H1 (cell line): Measurements from ENCODE around the gene SPDYE1. TPM values are rescaled to one million over a fixed set of nuclear protein-coding genes. Genes with fewer than 3 reads are reported as not detected.
"Not testable (repeated sequence)": the region's sequence is repeated elsewhere in the genome, so short reads cannot be mapped to it uniquely, and the experiment has no call there.

Source experiments
- CTCF ChIA-PET: fragments of 300-600 bp; sonication (Branson Sonifier 250); formaldehyde crosslinking; loops from one replicate; lab custom pipeline; 2021; ENCODE audit not compliant: partially characterized antibody; lab: Charles Lee
- POLR2A ChIA-PET: fragments of 300-600 bp; sonication (Branson Sonifier 250); formaldehyde crosslinking; loops from one replicate; lab custom pipeline; 2021; ENCODE audit warnings: inconsistent platforms; ENCODE audit not compliant: partially characterized antibody; lab: Charles Lee
- DNase-seq, 2 experiments: peaks; one replicate each; pipeline versions ENCODE4 v3.0.0 to v3.0.0-alpha.2; 2010 to 2022; ENCODE audit warnings: low spot score in 2 of 2, low read depth in 1 of 2, mixed read lengths in 1 of 2
- FAIRE-seq: peaks from 2 replicates; lab custom pipeline; 2011; peaks lifted over from hg19 to GRCh38; lab: Jason Lieb, UNC
- H2AFZ ChIP-seq: 2 replicates; pipeline ENCODE4 v1.8.1; 2012; ENCODE audit warnings: low read length, inconsistent platforms
- H2AK5ac ChIP-seq: 2 replicates; pipeline ENCODE4 v1.6.1; 2013; ENCODE audit warnings: low read depth, low read length
- H2BK120ac ChIP-seq: replicated peaks from 2 replicates; pipeline ENCODE3; 2013; ENCODE audit warnings: low read depth, low read length, inconsistent platforms
- H2BK12ac ChIP-seq: 2 replicates; pipeline ENCODE4 v1.6.1; 2013; ENCODE audit warnings: low read depth, low read length
- H2BK15ac ChIP-seq: 2 replicates; pipeline ENCODE4 v1.6.1; 2013; ENCODE audit warnings: low read length
- H2BK20ac ChIP-seq: 2 replicates; pipeline ENCODE4 v1.6.1; 2013; ENCODE audit warnings: low read length
- H2BK5ac ChIP-seq: 2 replicates; pipeline ENCODE4 v1.6.1; 2013; ENCODE audit warnings: low read depth, low read length
- H3K14ac ChIP-seq: 2 replicates; pipeline ENCODE4 v1.6.1; 2013; ENCODE audit warnings: inconsistent platforms; ENCODE audit not compliant: insufficient read length
- H3K18ac ChIP-seq: 2 replicates; pipeline ENCODE4 v1.6.1; 2013; ENCODE audit warnings: low read length; ENCODE audit errors: extremely low read depth
- H3K23ac ChIP-seq: 2 replicates; pipeline ENCODE4 v1.6.1; 2013; ENCODE audit warnings: inconsistent platforms; ENCODE audit not compliant: insufficient read length
- H3K23me2 ChIP-seq: 2 replicates; pipeline ENCODE4 v1.6.1; 2013; ENCODE audit warnings: low read depth, low read length
- H3K27ac ChIP-seq: 2 replicates; pipeline ENCODE4 v1.6.1; 2011; ENCODE audit warnings: low read depth, low read length, inconsistent platforms
- H3K27me3 ChIP-seq, 4 experiments: replicated peaks in 1 of 4; 1 replicate in 1 of 4; 2 replicates in 3 of 4; pipeline versions ENCODE4 v1.6.1 to v1.8.1; 2011 to 2013; ENCODE audit warnings: low read length in 3 of 4, mild to moderate bottlenecking in 3 of 4, inconsistent platforms in 2 of 4, mixed read lengths in 2 of 4, moderate library complexity in 1 of 4; ENCODE audit not compliant: control insufficient read depth in 3 of 4, insufficient read depth in 3 of 4; ENCODE audit errors: extremely low read depth in 1 of 4
- H3K36me3 ChIP-seq, 4 experiments: 2 replicates each; pipeline versions ENCODE4 v1.6.1 to v1.8.1; 2011 to 2013; ENCODE audit warnings: mild to moderate bottlenecking in 4 of 4, low read length in 3 of 4, moderate library complexity in 2 of 4, control low read depth in 1 of 4, inconsistent platforms in 1 of 4; ENCODE audit not compliant: insufficient read depth in 4 of 4, control insufficient read depth in 2 of 4
- H3K4ac ChIP-seq: replicated peaks from 2 replicates; pipeline ENCODE3; 2013; ENCODE audit warnings: low read length, low read depth, mixed read lengths, inconsistent platforms; ENCODE audit not compliant: insufficient read length
- H3K4me1 ChIP-seq, 4 experiments: replicated peaks in 1 of 4; 1 replicate in 1 of 4; 2 replicates in 3 of 4; pipeline versions ENCODE4 v1.6.1 to v1.8.1; 2011 to 2013; ENCODE audit warnings: low read length in 3 of 4, inconsistent platforms in 2 of 4, mixed read lengths in 1 of 4; ENCODE audit not compliant: insufficient read depth in 4 of 4, control insufficient read depth in 3 of 4
- H3K4me2 ChIP-seq, 2 experiments: 2 replicates each; pipeline versions ENCODE4 v1.6.1 to v1.8.1; 2011 to 2013; ENCODE audit warnings: low read depth in 2 of 2, low read length in 2 of 2, control low read depth in 1 of 2, inconsistent platforms in 1 of 2, mild to moderate bottlenecking in 1 of 2; ENCODE audit not compliant: insufficient read depth in 1 of 2
- H3K4me3 ChIP-seq, 4 experiments: fragments of 200-600, 300-600 bp in 1 of 4; sonication (generic), shearing (Covaris generic), sonication (Bioruptor Twin) in 1 of 4; 2 replicates each; pipeline versions ENCODE4 v1.5.1 to v1.8.1; 2011 to 2016; ENCODE audit warnings: low read length in 4 of 4, low read depth in 3 of 4, control low read depth in 2 of 4, inconsistent platforms in 2 of 4, mild to moderate bottlenecking in 2 of 4, mixed read lengths in 1 of 4, moderate library complexity in 1 of 4; ENCODE audit not compliant: insufficient read depth in 2 of 4; ENCODE audit errors: extremely low read depth in 1 of 4
- H3K56ac ChIP-seq: replicated peaks from 2 replicates; pipeline ENCODE3; 2013; ENCODE audit warnings: low read depth, mild to moderate bottlenecking, mixed read lengths, low read length, inconsistent platforms; ENCODE audit not compliant: insufficient read length
- H3K79me1 ChIP-seq: 2 replicates; pipeline ENCODE4 v1.6.1; 2013; ENCODE audit warnings: low read depth, low read length, control low read depth
- H3K79me2 ChIP-seq, 2 experiments: 2 replicates each; pipeline versions ENCODE4 v1.6.1 to v1.8.1; 2012 to 2013; ENCODE audit warnings: low read length in 2 of 2, mild to moderate bottlenecking in 2 of 2, inconsistent platforms in 1 of 2; ENCODE audit not compliant: insufficient read depth in 2 of 2, control insufficient read depth in 1 of 2
- H3K9ac ChIP-seq, 4 experiments: replicated peaks in 1 of 4; 1 replicate in 1 of 4; 2 replicates in 3 of 4; pipeline versions ENCODE4 v1.6.1 to v1.8.1; 2011 to 2013; ENCODE audit warnings: low read depth in 3 of 4, low read length in 3 of 4, control low read depth in 2 of 4, mild to moderate bottlenecking in 2 of 4, moderate library complexity in 2 of 4, inconsistent platforms in 1 of 4; ENCODE audit errors: extremely low read depth in 1 of 4
- H3K9me3 ChIP-seq, 2 experiments: 2 replicates each; pipeline versions ENCODE4 v1.6.1 to v1.8.1; 2012 to 2013; ENCODE audit warnings: mild to moderate bottlenecking in 2 of 2, moderate library complexity in 2 of 2, control low read depth in 1 of 2, inconsistent platforms in 1 of 2, low read depth in 1 of 2, low read length in 1 of 2, mixed read lengths in 1 of 2; ENCODE audit not compliant: insufficient read depth in 2 of 2
- H4K20me1 ChIP-seq, 2 experiments: replicated peaks in 1 of 2; 2 replicates each; pipeline versions ENCODE3 to v1.8.1; 2011 to 2013; ENCODE audit warnings: inconsistent platforms in 2 of 2, low read length in 2 of 2, mild to moderate bottlenecking in 1 of 2; ENCODE audit not compliant: insufficient read depth in 2 of 2, control insufficient read depth in 1 of 2
- H4K5ac ChIP-seq: 2 replicates; pipeline ENCODE4 v1.6.1; 2013; ENCODE audit warnings: low read length, low read depth, mixed read lengths, inconsistent platforms; ENCODE audit not compliant: insufficient read length
- H4K8ac ChIP-seq: 2 replicates; pipeline ENCODE4 v1.8.0; 2013; ENCODE audit warnings: mild to moderate bottlenecking, moderate library complexity, low read length, inconsistent platforms; ENCODE audit not compliant: insufficient read depth; ENCODE audit errors: extremely low read depth
- H4K91ac ChIP-seq: replicated peaks from 2 replicates; pipeline ENCODE3; 2013; ENCODE audit warnings: low read length, mixed read lengths, inconsistent platforms; ENCODE audit not compliant: insufficient read length
- WGBS, 2 experiments: shearing (Covaris generic) in 1 of 2; methylation state at CpG; one replicate each; pipeline versions ENCODE4 v1.1.6 to v1.1.7; 2013 to 2015; ENCODE audit warnings: low lambda C conversion rate in 2 of 2, mixed read lengths in 2 of 2, inconsistent platforms in 1 of 2, low coverage in 1 of 2, missing lambda C conversion rate in 1 of 2; ENCODE audit not compliant: insufficient replicate concordance in 2 of 2, insufficient coverage in 1 of 2, insufficient read length in 1 of 2; ENCODE audit errors: extremely low coverage in 1 of 2, missing lambda C conversion rate in 1 of 2; 5-methylcytosine and 5-hydroxymethylcytosine counted together
- polyA plus RNA-seq, 7 experiments: library from polyadenylated mRNA; depleted of rRNA in 3 of 7; stranded (reverse) in 5 of 7; unstranded in 2 of 7; fragments of >200 nt in 5 of 7; fragments of 200-250 nt in 2 of 7; gene quantifications; 1 replicate in 5 of 7; 2 replicates in 1 of 7; 4 replicates in 1 of 7; pipeline versions ENCODE4 v1.2.1 to v1.2.3, GENCODE V29; 2011 to 2013; ENCODE audit warnings: missing spikeins in 2 of 7, mixed read lengths in 2 of 7
- total RNA-seq: library from RNA; stranded (reverse); fragmentation: NEBNext Ultra II Directional; extraction: Animal tissue kit (Norgen Biotek cat#: 25700); gene quantifications from 2 replicates; pipeline ENCODE4 v1.2.1, GENCODE V29; 2021

SPDYE1 gene
- total and polyA plus RNA-seq, 2 of the 8 experiments (the other 6 are each of a cell fraction or from before 2014, with no cell fraction given), result not detected

DNA sequence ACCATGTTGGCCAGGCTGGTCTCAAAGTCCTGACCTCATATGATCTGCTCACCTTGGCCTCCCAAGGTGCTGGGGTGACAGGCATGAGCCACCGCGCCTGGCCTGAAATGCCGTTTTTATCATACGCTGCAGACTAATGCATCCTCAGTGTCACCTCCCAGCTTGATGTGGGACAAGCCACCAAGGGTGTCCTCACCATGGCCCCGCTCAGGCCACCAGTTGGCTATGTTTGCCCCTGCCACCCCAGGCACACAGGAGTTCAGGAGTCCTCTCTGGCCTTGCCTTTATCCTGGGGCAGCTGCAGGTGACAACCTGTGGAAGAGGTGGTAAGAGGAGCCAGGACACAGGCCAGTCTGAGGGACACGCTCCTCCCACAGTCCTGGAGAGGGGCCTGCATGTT is 3.0 kb upstream of the SPDYE1 start:
- 98% methylated on average over 5 of the region's 6 CpGs; no CpG with 5 or more reads in 1 of the 2 experiments for WGBS, 2 experiments
- H3K18ac ChIP-seq, H2BK5ac ChIP-seq, DNase-seq, POLR2A ChIA-PET, H4K20me1 ChIP-seq, H3K79me2 ChIP-seq, H2BK20ac ChIP-seq, H3K79me1 ChIP-seq, H2AK5ac ChIP-seq, FAIRE-seq, H3K56ac ChIP-seq, H3K27ac ChIP-seq, H4K8ac ChIP-seq, H4K5ac ChIP-seq, H2AFZ ChIP-seq, H2BK12ac ChIP-seq, H3K4me3 ChIP-seq, H3K27me3 ChIP-seq, H3K9ac ChIP-seq, H3K36me3 ChIP-seq, H3K4me1 ChIP-seq, H3K4me2 ChIP-seq, H3K4ac ChIP-seq, H3K23ac ChIP-seq, H3K14ac ChIP-seq, H3K9me3 ChIP-seq, H2BK120ac ChIP-seq, CTCF ChIA-PET, H2BK15ac ChIP-seq, H3K23me2 ChIP-seq, H4K91ac ChIP-seq: not testable (repeated sequence)

GRCh38 chr7:44012081-44012480 is 14.4 kb downstream of the SPDYE1 start:
- H3K4me3 ChIP-seq, H3K14ac ChIP-seq, CTCF ChIA-PET, H4K91ac ChIP-seq, H3K56ac ChIP-seq, H3K23ac ChIP-seq, H4K8ac ChIP-seq, H4K5ac ChIP-seq, H3K4me2 ChIP-seq, H3K23me2 ChIP-seq, H3K27ac ChIP-seq, POLR2A ChIA-PET, H2BK5ac ChIP-seq, H2AK5ac ChIP-seq, H3K27me3 ChIP-seq, DNase-seq, H3K36me3 ChIP-seq, H3K9me3 ChIP-seq, H2BK15ac ChIP-seq, H3K79me1 ChIP-seq, H3K79me2 ChIP-seq, H2BK120ac ChIP-seq, H3K9ac ChIP-seq, H3K4ac ChIP-seq, H3K4me1 ChIP-seq, H3K18ac ChIP-seq, H4K20me1 ChIP-seq, FAIRE-seq, H2BK20ac ChIP-seq, H2BK12ac ChIP-seq, H2AFZ ChIP-seq: not testable (repeated sequence)
- 90% methylated on average over 7 of the region's 8 CpGs; no CpG with 5 or more reads in 1 of the 2 experiments for WGBS, 2 experiments
